A549 (cell line): ENCODE data around the gene ANKRD34A. TPM values are rescaled to one million over a fixed set of nuclear protein-coding genes. Genes with fewer than 3 reads are reported as not detected.

Source experiments
- ATAC-seq, 2 experiments: fragments of 200-7000 bp in 1 of 2; fragments of >200 bp in 1 of 2; cut with Nextera tagmentation in 1 of 2; cut with Tn5 transposase in 1 of 2; 3 replicates each; pipeline versions ENCODE4 v1.8.0 to v1.9.1; 2018 to 2020; ENCODE audit warnings: mild to moderate bottlenecking in 1 of 2, moderate library complexity in 1 of 2
- CTCF ChIA-PET: fragments of 300-600 bp; sonication (Branson Sonifier 250); formaldehyde crosslinking; extraction: SDS; loops from one replicate; lab custom pipeline; 2021; ENCODE audit warnings: antibody characterized with exemption, inconsistent platforms; lab: Yijun Ruan, JAX
- POLR2A ChIA-PET: fragments of 350-600 bp; formaldehyde crosslinking; extraction: SDS; loops from one replicate; lab custom pipeline; 2021; ENCODE audit warnings: antibody characterized with exemption, inconsistent platforms; lab: Yijun Ruan, JAX
- DNase-seq, 2 experiments: peaks; one replicate each; pipeline versions ENCODE4 v3.0.0 to v3.0.0-alpha.2; 2011 to 2016; ENCODE audit warnings: low read depth in 1 of 2, low spot score in 1 of 2
- FAIRE-seq: peaks from 2 replicates; lab custom pipeline; 2011; peaks lifted over from hg19 to GRCh38; lab: Jason Lieb, UNC
- H3K27ac ChIP-seq, 2 experiments: fragments of >200 bp; sonication (Bioruptor Twin); formaldehyde crosslinking; 3 replicates each; pipeline ENCODE4 v1.5.1; 2016 to 2017
- H3K4me1 ChIP-seq: fragments of >200 bp; sonication (Bioruptor Twin); formaldehyde crosslinking; 3 replicates; pipeline ENCODE4 v1.6.1; 2016
- H3K4me2 ChIP-seq: fragments of >200 bp; sonication (Bioruptor Twin); formaldehyde crosslinking; 3 replicates; pipeline ENCODE4 v1.6.1; 2016
- H3K4me3 ChIP-seq: fragments of >200 bp; sonication (Bioruptor Twin); formaldehyde crosslinking; 3 replicates; pipeline ENCODE4 v1.5.1; 2016
- H3K9me3 ChIP-seq: fragments of >200 bp; sonication (Bioruptor Twin); formaldehyde crosslinking; 3 replicates; pipeline ENCODE4 v1.6.1; 2016
- ATOH8 ChIP-seq: fragments of 250-450 bp; sonication (Bioruptor Pico); IDR thresholded peaks from 2 replicates; pipeline ENCODE4 v1.5.0; 2020; ENCODE audit warnings: low read depth, mild to moderate bottlenecking, moderate library complexity
- BHLHE40 ChIP-seq: IDR thresholded peaks from 2 replicates; pipeline ENCODE4 v1.6.1; 2012; ENCODE audit warnings: low read depth, low read length, inconsistent platforms
- CBX8 ChIP-seq: fragments of 200-600 bp; sonication (generic); IDR thresholded peaks from 2 replicates; pipeline ENCODE4 v1.6.1; 2016
- CEBPB ChIP-seq, 2 experiments: fragments of >200 bp in 1 of 2; sonication (Bioruptor Twin) in 1 of 2; formaldehyde crosslinking in 1 of 2; IDR thresholded peaks; 2 replicates each; pipeline ENCODE4 v1.6.1; 2012 to 2016
- FOXS1 ChIP-seq: fragments of 250-450 bp; sonication (Bioruptor Pico); IDR thresholded peaks from 2 replicates; pipeline ENCODE4 v1.5.0; 2020; ENCODE audit warnings: mild to moderate bottlenecking, moderate library complexity
- HOXA7 ChIP-seq: fragments of 250-450 bp; sonication (Bioruptor Pico); IDR thresholded peaks from 2 replicates; pipeline ENCODE4 v1.5.0; 2020; ENCODE audit warnings: mild to moderate bottlenecking, moderate library complexity
- HOXB13 ChIP-seq: fragments of 250-450 bp; sonication (Bioruptor Pico); IDR thresholded peaks from 2 replicates; pipeline ENCODE4 v1.5.0; 2020; ENCODE audit warnings: low read depth, mild to moderate bottlenecking, moderate library complexity
- JUN ChIP-seq, 2 experiments: fragments of >200 bp; sonication (Bioruptor Twin); formaldehyde crosslinking; IDR thresholded peaks; 2 replicates in 1 of 2; 3 replicates in 1 of 2; pipeline ENCODE4 v1.6.1; 2016 to 2017
- JUNB ChIP-seq: fragments of >200 bp; sonication (Bioruptor Twin); formaldehyde crosslinking; IDR thresholded peaks from 2 replicates; pipeline ENCODE4 v1.6.1; 2016
- KDM1A ChIP-seq: fragments of 200-600 bp; sonication (generic); IDR thresholded peaks from 2 replicates; pipeline ENCODE4 v1.6.1; 2016; ENCODE audit warnings: low read depth, mild to moderate bottlenecking
- MAX ChIP-seq: IDR thresholded peaks from 2 replicates; pipeline ENCODE4 v1.6.1; 2012
- NFE2L2 ChIP-seq: fragments of 150-350 bp; conservative IDR thresholded peaks from 2 replicates; pipeline ENCODE4 v1.6.1; 2014; ENCODE audit warnings: low read length
- NR3C1 ChIP-seq: fragments of >200 bp; sonication (Bioruptor Twin); formaldehyde crosslinking; IDR thresholded peaks from 3 replicates; pipeline ENCODE4 v1.6.1; 2017
- POLR2A ChIP-seq: IDR thresholded peaks from 2 replicates; pipeline ENCODE4 v1.6.1; 2012; ENCODE audit warnings: mild to moderate bottlenecking, low read length
- RAD21 ChIP-seq, 2 experiments: fragments of >200 bp in 1 of 2; sonication (Bioruptor Twin) in 1 of 2; formaldehyde crosslinking in 1 of 2; IDR thresholded peaks in 1 of 2; conservative IDR thresholded peaks in 1 of 2; 2 replicates in 1 of 2; 3 replicates in 1 of 2; pipeline ENCODE4 v1.6.1; 2012 to 2018; ENCODE audit warnings: inconsistent platforms in 1 of 2
- RARB ChIP-seq: fragments of 250-450 bp; sonication (Bioruptor Pico); IDR thresholded peaks from 2 replicates; pipeline ENCODE4 v1.8.0; 2021; ENCODE audit warnings: mild to moderate bottlenecking, moderate library complexity
- RFX5 ChIP-seq: fragments of 450-650 bp; IDR thresholded peaks from 2 replicates; pipeline ENCODE4 v1.7.1; 2014; ENCODE audit warnings: antibody characterized with exemption, mild to moderate bottlenecking, moderate library complexity
- RNF2 ChIP-seq: fragments of 200-600 bp; sonication (generic); IDR thresholded peaks from 2 replicates; pipeline ENCODE4 v1.6.1; 2016; ENCODE audit warnings: low read depth, mild to moderate bottlenecking, antibody characterized with exemption, moderate library complexity, borderline replicate concordance
- SMC3 ChIP-seq: fragments of >200 bp; sonication (Bioruptor Twin); formaldehyde crosslinking; IDR thresholded peaks from 3 replicates; pipeline ENCODE4 v1.6.1; 2018; ENCODE audit warnings: inconsistent platforms
- USF2 ChIP-seq: fragments of 450-650 bp; IDR thresholded peaks from 2 replicates; pipeline ENCODE4 v1.6.1; 2014; ENCODE audit warnings: antibody characterized with exemption
- ZFP36 ChIP-seq: fragments of 450-650 bp; IDR thresholded peaks from 2 replicates; pipeline ENCODE4 v1.6.1; 2014; ENCODE audit warnings: borderline replicate concordance; ENCODE audit not compliant: partially characterized antibody
- ZSCAN20 ChIP-seq: fragments of 250-450 bp; sonication (Bioruptor Pico); IDR thresholded peaks from 2 replicates; pipeline ENCODE4 v1.8.0; 2022; ENCODE audit warnings: mild to moderate bottlenecking, moderate library complexity
- WGBS: methylation state at CpG from one replicate; pipeline ENCODE4 v1.1.6; 2017; ENCODE audit errors: missing lambda C conversion rate; 5-methylcytosine and 5-hydroxymethylcytosine counted together
- polyA plus RNA-seq, 4 experiments: library from polyadenylated mRNA; depleted of rRNA in 3 of 4; stranded (reverse); fragments of >200 nt; fragmentation: RNase III in 1 of 4; extraction: RNeasy Plus Mini Kit Qiagen cat#74134 plus additional on column Dnase treatment in 1 of 4; gene quantifications; 2 replicates in 3 of 4; 3 replicates in 1 of 4; pipeline ENCODE4 v1.2.3, GENCODE V29; 2011 to 2017

The ANKRD34A gene
- polyA plus RNA-seq, 2 of the 4 experiments (the other 2 are of a cell fraction), result 0.30 to 0.39 TPM

GRCh38 chr1:145977016-145977415 is 12.6 kb upstream of the ANKRD34A start (continued):
- TF ChIP-seq ATOH8 (CRISPR knock-in tag) (no peak), FOXS1 (CRISPR knock-in tag) (no peak)

DNA sequence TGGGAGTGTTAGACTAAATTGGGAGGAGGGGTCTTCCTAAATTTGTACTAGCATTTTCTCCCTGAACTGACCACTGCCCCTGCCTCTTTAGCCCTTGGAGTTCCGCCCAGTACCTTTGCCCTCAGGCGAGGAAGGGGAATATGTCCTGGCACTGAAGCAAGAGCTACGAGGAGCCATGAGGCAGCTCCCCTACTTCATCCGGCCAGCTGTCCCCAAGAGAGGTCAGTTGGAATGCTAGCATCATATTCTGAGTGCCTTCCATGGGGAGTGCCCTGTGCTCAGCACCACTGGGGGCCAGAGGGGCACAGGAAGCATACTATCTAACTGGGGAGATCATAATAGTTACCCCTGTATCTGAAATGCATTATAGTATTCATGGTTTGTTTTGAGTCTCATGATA is 10.8 kb upstream of the ANKRD34A start:
- no peak for ATAC-seq
- TF ChIP-seq USF2, result no peak
- no peak for TF ChIP-seq HOXB13
- TF ChIP-seq CBX8, result no peak
- no peak for TF ChIP-seq NR3C1
- TF ChIP-seq BHLHE40, result no peak
- TF ChIP-seq ZSCAN20 (CRISPR knock-in tag), result no peak
- TF ChIP-seq KDM1A, result no peak
- TF ChIP-seq HOXA7, result no peak
- no peak for TF ChIP-seq RNF2
- TF ChIP-seq NFE2L2, result no peak
- TF ChIP-seq MAX, result no peak
- TF ChIP-seq RAD21 (conservative IDR thresholded peaks at IDR 0.05 in 1 of 2, IDR thresholded peaks at IDR 0.05 in 1 of 2), result no peak
- no peak for TF ChIP-seq RFX5
- no peak for TF ChIP-seq POLR2A
- no peak for TF ChIP-seq JUNB
- no peak for TF ChIP-seq SMC3
- no peak for TF ChIP-seq ZFP36
- TF ChIP-seq ATOH8 (CRISPR knock-in tag), result no peak
- TF ChIP-seq, all 56 proteins: peak for 0
- POLR2A ChIA-PET, result no interaction called here
- DNase-seq (no peak), FAIRE-seq (no peak)
- Histone ChIP-seq H3K27ac (no peak overlapping the region), H3K9me3 (no peaks in the 10 kb centered on the region), H3K4me1 (peaks cover 20% of the 10 kb centered on the region; the same call in 2 of the 3 replicates), H3K4me3 (no peak overlapping the region), H3K4me2 (no peak overlapping the region)
- CTCF ChIA-PET, result interaction anchor here (1.0 to 24.2 kb wide), 4 partner anchors 17 to 129 kb away, joined by 3 to 566 read pairs (median 76); partner anchors contain the start of genes HJV and TXNIP
- 70% methylated on average over 4 of the region's 4 CpGs for WGBS

- CTCF ChIA-PET, result interaction anchor here (1.0 to 24.2 kb wide), 4 partner anchors 17 to 128 kb away, joined by 3 to 566 read pairs (median 76); partner anchors contain the start of genes HJV and TXNIP
- no peak overlapping the region for H3K27ac ChIP-seq
- POLR2A ChIA-PET, result no interaction called here
- H3K4me2 ChIP-seq, result no peak overlapping the region
- ATAC-seq (no peak), DNase-seq (no peak), FAIRE-seq (no peak)
- H3K4me1 ChIP-seq, result peaks cover 19% of the 10 kb centered on the region; the same call in 2 of the 3 replicates
- no peak overlapping the region for H3K4me3 ChIP-seq
- no peak for TF ChIP-seq NR3C1
- no peak for TF ChIP-seq RARB (CRISPR knock-in tag)
- TF ChIP-seq, all 56 proteins: peak for 0
- 60% methylated on average over 7 of the region's 7 CpGs for WGBS
- no peaks in the 10 kb centered on the region for H3K9me3 ChIP-seq
Observed at GRCh38 chr1:145974721-145975120, 10.3 kb upstream of the ANKRD34A start.

DNA sequence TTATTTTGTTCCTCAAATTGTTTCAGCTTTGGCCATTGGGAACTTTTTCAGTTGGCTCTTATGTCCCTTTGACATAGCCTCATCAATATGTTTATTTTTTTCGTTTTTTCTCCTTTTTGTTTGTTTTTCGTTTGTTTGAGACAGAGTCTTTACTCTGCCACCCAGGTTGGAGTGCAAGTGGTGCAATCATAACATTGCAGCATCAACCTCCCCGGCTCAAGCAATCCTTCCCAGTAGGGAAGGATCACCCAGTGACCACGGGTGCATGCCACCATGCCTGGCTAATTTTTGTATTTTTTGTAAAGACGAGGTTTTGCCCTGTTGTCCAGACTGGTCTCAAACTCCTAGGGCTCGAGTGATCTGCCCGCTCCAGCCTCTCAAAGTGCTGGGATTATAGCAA is 8.2 kb upstream of the ANKRD34A start:
- Histone ChIP-seq H3K4me2 (peak overlapping the region; percentile 31; the same call in 2 of the 3 replicates), H3K9me3 (peaks cover 3% of the 10 kb centered on the region; the same call in 1 of the 3 replicates), H3K27ac (peak overlapping the region; percentile 9 to 17; a peak in 1 of 6 replicates), H3K4me3 (no peak overlapping the region), H3K4me1 (peaks cover 10% of the 10 kb centered on the region; the same call in 1 of the 3 replicates)
- DNase-seq, result peak in 1 of 2 experiments; percentile 42
- ATAC-seq, result peak; percentile 55 to 58; a peak in 3 of 6 replicates
- CTCF ChIA-PET, result interaction anchor here (1.1 to 2.4 kb wide), 3 partner anchors 34 to 110 kb away, joined by 3 to 13 read pairs (median 7); no protein-coding TSS in a partner anchor
- FAIRE-seq, result no peak
- WGBS, result 32% methylated on average over 7 of the region's 7 CpGs
- POLR2A ChIA-PET, result no interaction called here
- TF ChIP-seq RNF2 (no peak), JUN (IDR thresholded peaks at IDR 0.05) (0 out of 5 replicates have a peak, but pooled peaks of 1 of the 2 experiments have one; percentile 41), CEBPB (IDR thresholded peaks at IDR 0.05) (peak; percentile 64 to 65)
